Tibial nerve (tissue), 3 donors: Measurements from ENCODE around the gene CMTM6.

Source experiments
- POLR2A ChIP-seq, 2 donors: fragments of 450-650 bp; IDR thresholded peaks; one replicate each; pipeline ENCODE4 v1.6.1; 2017; ENCODE audit warnings: antibody characterized with exemption in 2 of 2, mild to moderate bottlenecking in 2 of 2, moderate library complexity in 2 of 2
- TF ChIP-seq, protein P1 (sequence below), 5 experiments: fragments of 200-600 bp in 3 of 5; fragments of 450-650 bp in 2 of 5; sonication (generic) in 3 of 5; IDR thresholded peaks; one replicate each; pipeline ENCODE4 v1.5.1; 2016 to 2019; ENCODE audit warnings: antibody characterized with exemption in 5 of 5, mild to moderate bottlenecking in 3 of 5, moderate library complexity in 2 of 5

DNA sequence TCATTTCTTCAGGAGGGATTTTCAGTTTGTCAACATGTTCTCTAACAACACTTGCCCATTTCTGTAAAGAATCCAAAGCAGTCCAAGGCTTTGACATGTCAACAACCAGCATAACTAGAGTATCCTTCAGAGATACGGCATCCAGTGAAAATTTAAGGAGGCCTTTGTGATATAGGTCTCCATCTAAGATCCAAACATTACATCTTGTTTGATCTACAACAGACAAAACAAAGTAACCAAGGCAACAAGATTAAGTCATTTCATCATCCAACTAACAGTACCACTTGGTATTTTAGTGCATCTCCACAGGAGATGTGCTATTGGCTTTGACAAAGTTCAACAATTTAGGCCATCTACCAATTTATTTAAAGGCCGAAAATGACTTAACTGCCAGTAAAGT, 42.2 kb upstream of the CMTM6 start:
- no peak for TF ChIP-seq POLR2A (IDR thresholded peaks at IDR 0.05)
- TF ChIP-seq, protein P1, sequence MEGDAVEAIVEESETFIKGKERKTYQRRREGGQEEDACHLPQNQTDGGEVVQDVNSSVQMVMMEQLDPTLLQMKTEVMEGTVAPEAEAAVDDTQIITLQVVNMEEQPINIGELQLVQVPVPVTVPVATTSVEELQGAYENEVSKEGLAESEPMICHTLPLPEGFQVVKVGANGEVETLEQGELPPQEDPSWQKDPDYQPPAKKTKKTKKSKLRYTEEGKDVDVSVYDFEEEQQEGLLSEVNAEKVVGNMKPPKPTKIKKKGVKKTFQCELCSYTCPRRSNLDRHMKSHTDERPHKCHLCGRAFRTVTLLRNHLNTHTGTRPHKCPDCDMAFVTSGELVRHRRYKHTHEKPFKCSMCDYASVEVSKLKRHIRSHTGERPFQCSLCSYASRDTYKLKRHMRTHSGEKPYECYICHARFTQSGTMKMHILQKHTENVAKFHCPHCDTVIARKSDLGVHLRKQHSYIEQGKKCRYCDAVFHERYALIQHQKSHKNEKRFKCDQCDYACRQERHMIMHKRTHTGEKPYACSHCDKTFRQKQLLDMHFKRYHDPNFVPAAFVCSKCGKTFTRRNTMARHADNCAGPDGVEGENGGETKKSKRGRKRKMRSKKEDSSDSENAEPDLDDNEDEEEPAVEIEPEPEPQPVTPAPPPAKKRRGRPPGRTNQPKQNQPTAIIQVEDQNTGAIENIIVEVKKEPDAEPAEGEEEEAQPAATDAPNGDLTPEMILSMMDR (IDR thresholded peaks at IDR 0.05), result no peak
